GM06990 (cell line): ENCODE results near the gene SRR.
"Not testable (repeated sequence)": the region's sequence is repeated elsewhere in the genome, so short reads cannot be mapped to it uniquely, and the experiment has no call there.

ENCODE experiments used
- DNase-seq: peaks from one replicate; pipeline ENCODE4 v3.0.0-alpha.2; 2011; ENCODE audit not compliant: insufficient read length; ENCODE audit errors: extremely low read depth
- H3K27me3 ChIP-seq: replicated peaks from 2 replicates; pipeline ENCODE4 v1.6.0; 2011; ENCODE audit warnings: low read length; ENCODE audit not compliant: control insufficient read depth, insufficient read depth
- H3K36me3 ChIP-seq: 2 replicates; pipeline ENCODE4 v1.5.1; 2011; ENCODE audit warnings: low read length; ENCODE audit not compliant: control insufficient read depth, insufficient read depth
- H3K4me3 ChIP-seq: replicated peaks from 2 replicates; pipeline ENCODE4 v1.5.1; 2011; ENCODE audit warnings: low read depth, mild to moderate bottlenecking, control low read depth, low read length
- CTCF ChIP-seq: IDR thresholded peaks from 2 replicates; pipeline ENCODE4 v1.5.1; 2011; ENCODE audit warnings: low read length, control low read depth, mild to moderate bottlenecking, inconsistent platforms; ENCODE audit not compliant: insufficient read depth, poor library complexity, severe bottlenecking

Gene SRR

GRCh38 chr17:2303204-2304188 lies at the start of gene SRR, which contains the start of gene SMG6:
TSS of gene SRR (plus strand) at chr17:2303950. CDS start at chr17:2315561, 11,611 bp downstream.
TSS of gene SMG6 (minus strand) at chr17:2303785. CDS start at chr17:2303720, 65 bp downstream.
- no peaks in the 10 kb centered on the region for H3K27me3 ChIP-seq
- H3K4me3 ChIP-seq = peak within 1 kb of the TSS; percentile 96
- TF ChIP-seq CTCF = no peak
- H3K36me3 ChIP-seq = peaks cover 2% of the 10 kb centered on the region
- peak; percentile 94 for DNase-seq

- not testable (repeated sequence) for H3K27me3 ChIP-seq, H3K36me3 ChIP-seq, DNase-seq
- H3K4me3 ChIP-seq = peak overlapping the region; percentile 13; the same call in 1 of the 2 replicates
Observed at GRCh38 chr17:2258830-2259229, 44.9 kb upstream of the SRR start.

- TF ChIP-seq CTCF = no peak
- Histone ChIP-seq H3K4me3 (peak overlapping the region; percentile 47), H3K36me3 (no peaks in the 10 kb centered on the region; the same call in 1 of the 2 replicates), H3K27me3 (no peaks in the 10 kb centered on the region)
- peak; percentile 52 for DNase-seq
Observed at GRCh38 chr17:2259769-2260536, 43.8 kb upstream of the SRR start.

GRCh38 chr17:2262135-2262587 lies 41.6 kb upstream of the SRR start:
- DNase-seq = no peak
- no peak overlapping the region for H3K4me3 ChIP-seq
- TF ChIP-seq CTCF = no peak
- no peaks in the 10 kb centered on the region for H3K27me3 ChIP-seq
- H3K36me3 ChIP-seq = no peaks in the 10 kb centered on the region; the same call in 1 of the 2 replicates

- no peak for TF ChIP-seq CTCF
- no peak for DNase-seq
- Histone ChIP-seq H3K36me3 (peaks cover 2% of the 10 kb centered on the region; the same call in 1 of the 2 replicates), H3K27me3 (no peaks in the 10 kb centered on the region), H3K4me3 (no peak overlapping the region)
Observed at GRCh38 chr17:2263183-2264066, 40.3 kb upstream of the SRR start.
